Measurements from ENCODE around the gene GTPBP3.
A peak's percentile ranks its signal among the peaks of the same experiment; 100 is the strongest.
"Not testable (repeated sequence)": the region's sequence is repeated elsewhere in the genome, so short reads cannot be mapped to it uniquely, and the experiment has no call there.

The GTPBP3 gene

GRCh38 chr19:17347361-17347760 lies 10.0 kb downstream of the GTPBP3 start:
- no peak for DNase-seq

DNA sequence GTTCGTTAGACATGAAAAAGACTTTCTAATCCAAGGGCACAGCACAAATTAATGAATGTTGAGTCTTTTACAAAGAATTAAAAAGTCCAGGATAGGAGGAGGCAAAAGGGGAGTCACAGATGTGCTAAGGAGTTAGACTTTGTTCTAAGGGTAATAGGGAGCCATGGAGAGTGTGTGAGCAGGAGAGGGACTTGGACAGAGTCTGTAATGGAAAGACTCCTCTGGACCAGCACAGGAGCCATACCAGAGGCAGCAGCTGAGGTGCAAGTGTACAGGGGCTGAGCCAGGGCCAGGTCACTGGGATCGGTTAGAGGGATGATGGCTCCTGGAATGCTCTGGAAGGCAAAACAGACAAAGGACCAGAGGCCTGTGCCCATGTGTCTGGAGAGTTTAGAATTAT lies 10.5 kb downstream of the GTPBP3 start:
- no peak for DNase-seq

DNA sequence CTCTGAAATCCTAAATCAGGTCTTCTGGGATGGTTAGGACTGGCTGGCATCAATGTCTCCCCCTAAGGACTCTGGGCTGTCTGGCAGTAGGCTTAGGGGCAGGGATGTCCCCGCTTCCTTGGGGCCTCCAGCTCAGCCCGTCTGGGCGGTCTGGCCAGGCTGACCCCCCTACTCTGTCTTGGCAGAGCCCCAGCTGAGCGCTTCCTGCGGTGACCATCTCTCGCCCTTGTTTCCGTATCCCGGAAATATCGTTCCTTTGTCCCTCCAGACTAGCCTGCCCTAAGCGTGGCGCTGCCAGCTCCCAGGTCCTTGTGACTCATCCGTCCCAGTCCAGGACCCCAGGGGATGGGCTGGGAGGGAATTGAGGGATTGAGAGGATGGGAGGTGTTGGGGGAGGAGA lies 11.3 kb downstream of the GTPBP3 start:
- no peak for DNase-seq

DNA sequence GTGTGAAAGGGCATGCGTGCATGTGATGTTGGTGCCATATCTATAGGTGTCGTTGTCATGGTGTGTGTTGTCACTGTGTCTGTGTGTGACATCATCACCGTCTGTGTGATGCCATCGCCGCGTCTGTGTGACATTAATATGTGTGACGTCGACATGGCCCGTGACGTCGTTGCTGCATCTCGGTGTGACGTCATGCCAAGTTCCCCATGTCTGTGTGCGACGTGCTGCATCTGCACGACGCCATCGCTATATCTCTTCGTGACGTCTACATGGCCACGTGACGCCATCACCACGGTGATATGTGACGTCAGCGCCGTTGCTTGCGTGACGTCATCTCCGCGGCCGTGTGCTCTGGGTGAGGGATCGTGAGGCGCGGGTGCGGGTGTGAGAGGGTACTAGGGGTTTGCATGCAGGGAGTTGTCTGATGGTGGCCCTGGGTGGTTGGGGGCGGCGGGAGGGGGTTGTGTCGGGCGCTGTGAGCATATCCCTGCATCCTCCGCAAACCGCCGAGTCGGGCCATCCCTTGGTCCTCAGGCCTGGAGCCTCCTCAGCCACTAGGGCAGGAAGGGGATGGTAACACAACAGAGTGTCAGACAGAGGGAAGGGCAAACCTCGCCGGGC lies 14.6 kb downstream of the GTPBP3 start:
- DNase-seq = no peak

- no peak for DNase-seq
Measured at GRCh38 chr19:17352608-17353280, 15.4 kb downstream of the GTPBP3 start.

- no peak for DNase-seq
Measured at GRCh38 chr19:17353386-17353785, 16.0 kb downstream of the GTPBP3 start.

DNA sequence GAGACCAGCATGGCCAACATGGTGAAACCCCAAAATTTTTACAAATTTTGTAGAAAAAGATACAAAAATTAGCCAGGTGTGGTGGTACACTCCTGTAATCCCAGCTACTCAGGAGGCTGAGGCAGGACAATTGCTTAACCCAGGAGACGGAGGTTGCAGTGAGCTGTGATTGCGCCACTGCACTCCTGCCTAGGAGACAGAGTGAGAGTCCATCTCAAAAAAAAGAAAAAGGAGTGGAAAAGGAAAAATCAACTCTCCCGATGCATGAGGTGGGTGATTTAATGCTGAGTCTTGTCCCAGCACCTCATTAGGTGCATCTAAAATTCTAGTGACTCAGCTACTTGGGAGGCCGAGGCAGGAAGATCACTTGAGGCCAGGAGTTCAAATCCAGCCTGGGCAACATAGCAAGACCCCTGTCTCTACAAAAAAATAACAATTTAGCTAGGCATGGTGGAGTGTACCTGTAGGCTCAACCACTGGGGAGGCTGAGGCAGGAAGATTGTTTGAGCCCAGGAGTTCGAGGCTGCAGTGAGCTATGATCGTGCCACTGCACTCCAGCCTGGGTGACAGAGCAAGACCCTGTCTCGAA lies 19.8 kb downstream of the GTPBP3 start:
- no peak for DNase-seq

GRCh38 chr19:17357724-17358123 lies 20.4 kb downstream of the GTPBP3 start:
- no peak for DNase-seq

GRCh38 chr19:17358395-17358794 lies 21.0 kb downstream of the GTPBP3 start:
- no peak for DNase-seq

- no peak for DNase-seq
Measured at GRCh38 chr19:17359905-17360800, 22.8 kb downstream of the GTPBP3 start.

GRCh38 chr19:17363852-17364605 lies 26.7 kb downstream of the GTPBP3 start:
- not testable (repeated sequence) for DNase-seq

GRCh38 chr19:17365361-17365760 lies 28.0 kb downstream of the GTPBP3 start:
- no peak for DNase-seq

DNA sequence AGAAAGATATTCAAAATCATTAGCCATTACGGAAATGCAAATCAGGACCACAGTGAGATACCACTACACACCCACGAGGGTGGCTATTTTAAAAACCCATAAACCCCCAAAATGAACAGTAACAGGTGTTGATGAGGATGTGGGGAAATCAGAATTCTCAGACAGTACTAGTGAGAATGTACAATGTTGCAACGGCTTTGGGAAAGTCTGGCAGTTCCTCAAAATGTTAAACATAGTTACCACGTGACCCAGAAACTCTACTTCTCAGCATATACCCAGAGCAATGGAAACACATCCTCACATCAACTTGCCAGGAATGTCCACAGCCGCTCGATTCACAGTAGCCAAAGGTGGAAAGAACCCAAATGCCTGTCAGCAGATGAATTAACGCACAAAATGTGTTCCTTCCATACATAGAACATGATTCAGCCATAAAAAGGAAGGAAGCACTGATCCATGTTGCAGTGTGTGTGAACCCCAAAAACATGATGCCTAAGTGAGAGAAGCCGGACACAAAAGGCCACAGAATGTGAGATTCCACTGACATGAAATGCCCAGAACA lies 32.8 kb downstream of the GTPBP3 start:
- DNase-seq = no peak

DNA sequence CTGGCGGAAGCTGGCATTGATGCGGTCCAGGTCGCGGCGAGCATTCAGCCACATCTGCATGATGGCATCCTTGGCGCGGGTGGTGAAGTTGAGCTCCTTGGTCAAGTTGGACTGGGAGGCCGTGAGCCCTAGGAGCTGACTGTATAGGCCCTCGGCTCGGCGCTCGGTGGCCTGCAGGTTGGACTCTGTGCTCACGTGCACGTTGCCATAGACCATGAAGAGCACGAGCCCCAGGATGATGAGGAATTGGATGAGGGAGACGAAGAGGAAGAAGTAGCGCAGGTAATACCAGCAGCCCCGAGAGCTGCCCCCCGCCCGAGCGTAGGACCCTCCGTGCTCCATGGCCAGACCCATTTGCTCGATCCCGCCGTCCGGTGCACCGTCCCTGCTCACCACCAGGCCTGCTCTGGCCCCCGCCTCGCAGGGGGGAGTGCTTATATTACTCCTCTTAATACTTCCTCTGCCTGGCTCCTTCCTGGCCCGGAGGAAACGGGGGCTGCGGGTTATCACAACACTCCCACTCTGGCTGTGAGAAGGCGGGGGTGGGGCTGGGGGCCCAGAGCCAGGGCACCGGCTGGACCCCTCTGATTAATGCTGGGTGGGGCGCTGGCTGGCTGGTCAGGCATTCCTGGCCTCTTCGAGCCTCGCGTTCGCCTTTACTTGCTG lies 39.7 kb downstream of the GTPBP3 start, which contains the start of gene PLVAP:
Gene PLVAP (minus strand): TSS at position 408 of the 666 bp plus-strand sequence. CDS start 54 bp downstream, at position 354.
- DNase-seq = no peak

DNA sequence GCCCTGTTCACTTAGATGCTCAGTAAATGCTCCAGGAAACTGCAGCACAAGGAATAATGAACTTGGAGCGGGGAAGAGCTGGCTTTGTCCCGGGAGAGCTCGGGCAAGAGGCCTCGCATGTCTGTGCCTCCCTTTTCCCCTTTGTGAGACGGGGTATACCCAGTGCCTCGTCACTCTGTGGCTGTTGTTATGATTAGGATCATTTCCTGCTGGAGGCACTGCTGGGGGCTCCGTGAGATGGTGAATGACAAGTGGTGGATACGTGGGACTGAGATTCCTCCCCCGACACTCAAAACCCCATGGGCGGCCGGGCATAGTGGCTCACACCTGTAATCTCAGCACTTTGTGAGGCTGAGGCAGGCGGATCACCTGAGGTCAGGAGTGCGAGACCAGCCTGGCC lies 40.9 kb downstream of the GTPBP3 start:
- DNase-seq = no peak

DNA sequence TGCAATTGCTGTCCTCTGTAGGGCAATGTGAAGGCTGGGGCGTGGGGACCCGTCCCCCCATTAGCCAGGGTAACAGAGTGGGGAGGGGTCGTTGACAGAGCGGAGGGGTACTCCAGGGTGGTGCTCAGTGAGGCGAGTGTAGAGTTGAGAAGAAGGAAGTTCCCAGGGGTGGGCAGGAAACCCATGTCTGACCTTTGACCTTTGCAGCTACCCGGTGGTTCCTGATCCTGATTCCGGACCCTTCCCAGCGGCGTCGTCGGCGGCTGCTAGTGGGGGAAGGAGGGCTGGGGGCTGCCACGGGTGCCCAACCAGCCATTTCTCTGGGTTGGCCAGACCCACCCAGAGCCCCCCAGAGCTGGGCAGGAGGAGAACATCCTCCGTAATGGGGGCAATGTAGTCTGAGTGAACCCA lies 41.9 kb downstream of the GTPBP3 start:
- no peak for DNase-seq

- DNase-seq = no peak
Measured at GRCh38 chr19:17380426-17381138, 43.2 kb downstream of the GTPBP3 start.

DNA sequence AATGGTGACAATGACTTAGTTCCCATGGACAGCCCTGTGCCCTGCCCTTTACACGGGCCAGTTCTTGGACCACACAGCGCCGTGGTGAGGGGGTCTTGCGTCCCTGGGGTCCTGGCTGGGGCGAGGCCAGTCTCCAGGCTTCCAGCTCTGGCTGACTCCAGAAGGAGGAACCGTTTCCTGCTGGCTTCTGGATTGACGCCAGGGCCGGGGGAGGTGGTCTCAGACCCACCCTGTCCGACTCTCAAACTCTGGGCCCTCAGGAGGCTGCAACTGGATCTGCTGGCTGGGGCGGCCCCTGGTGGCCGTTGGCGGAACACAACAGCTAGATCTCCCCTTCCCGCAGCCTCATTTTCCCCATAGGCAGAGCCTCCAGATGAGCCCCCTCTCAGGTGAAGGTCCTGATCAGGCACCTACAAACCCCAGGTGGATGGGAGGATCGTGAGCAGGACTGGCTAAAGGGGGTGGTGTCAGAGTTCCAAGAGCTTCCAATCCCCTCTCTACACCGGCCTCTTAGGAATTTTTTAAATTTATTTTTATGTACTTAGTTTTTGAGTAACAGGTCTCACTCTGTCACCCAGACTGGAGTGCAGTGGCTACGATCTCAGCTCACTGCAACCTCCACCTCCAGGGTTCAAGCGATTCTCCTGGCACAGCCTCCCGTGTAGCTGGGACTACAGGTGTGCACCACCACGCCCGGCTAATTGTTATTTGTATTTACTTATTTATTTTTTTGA lies 48.7 kb downstream of the GTPBP3 start:
- peak; percentile 86 for DNase-seq

DNA sequence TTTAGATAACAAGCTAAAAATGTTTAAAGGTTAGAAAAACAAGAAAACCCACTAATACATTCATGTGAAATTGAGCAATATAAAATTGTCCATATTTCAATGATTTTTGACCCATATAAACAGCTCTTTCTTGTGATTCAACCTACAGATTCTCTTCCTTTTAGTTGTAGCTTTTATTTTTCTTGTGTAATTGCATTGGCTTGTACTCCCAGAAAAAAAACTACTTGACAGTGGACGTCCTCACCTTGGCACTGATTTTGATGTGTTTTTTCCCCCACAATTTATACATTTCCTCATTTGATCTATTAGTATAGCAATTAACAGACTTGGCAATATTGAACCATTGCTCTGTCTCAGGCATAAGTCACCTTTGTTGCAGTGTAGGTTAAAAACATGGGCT lies 51.9 kb downstream of the GTPBP3 start:
- no peak for DNase-seq
